K562 (cell line): Measurements from ENCODE around the gene RNF43. TPM values are rescaled to one million over a fixed set of nuclear protein-coding genes. Genes with fewer than 3 reads are reported as not detected.

ENCODE experiments used
- CHD1 ChIP-seq: fragments of 200-600 bp; sonication (generic); IDR thresholded peaks from one replicate; pipeline ENCODE4 v1.6.1; 2012; ENCODE audit warnings: mild to moderate bottlenecking, moderate library complexity, low read length, inconsistent platforms
- E2F6 ChIP-seq, 2 experiments: IDR thresholded peaks; 2 replicates each; pipeline ENCODE4 v1.6.1; 2011; ENCODE audit warnings: borderline replicate concordance in 1 of 2, control low read depth in 1 of 2, low read depth in 1 of 2, low read length in 1 of 2, mild to moderate bottlenecking in 1 of 2, mixed read lengths in 1 of 2, moderate library complexity in 1 of 2; ENCODE audit not compliant: insufficient read depth in 1 of 2, insufficient read length in 1 of 2, poor library complexity in 1 of 2, severe bottlenecking in 1 of 2; ENCODE audit errors: extremely low read depth in 1 of 2
- ESRRA ChIP-seq: fragments of 450-650 bp; IDR thresholded peaks from 2 replicates; pipeline ENCODE4 v1.6.1; 2014; ENCODE audit warnings: low read depth, mild to moderate bottlenecking, moderate library complexity, borderline replicate concordance
- FIP1L1 ChIP-seq: fragments of 200-400 bp; formaldehyde crosslinking; IDR thresholded peaks from 2 replicates; pipeline ENCODE4 v1.6.1; 2018; ENCODE audit warnings: mild to moderate bottlenecking, low read depth, low read length; ENCODE audit not compliant: poor library complexity, severe bottlenecking
- HCFC1 ChIP-seq: IDR thresholded peaks from 2 replicates; pipeline ENCODE4 v1.6.1; 2012; ENCODE audit warnings: low read depth, low read length, improper control_type of control experiment
- HNRNPH1 ChIP-seq: fragments of 200-400 bp; formaldehyde crosslinking; optimal IDR thresholded peaks from 2 replicates; pipeline ENCODE3; 2017; ENCODE audit warnings: low read depth, mild to moderate bottlenecking, low read length, moderate library complexity
- L3MBTL2 ChIP-seq: fragments of 450-650 bp; IDR thresholded peaks from 2 replicates; pipeline ENCODE4 v1.6.1; 2016; ENCODE audit warnings: mild to moderate bottlenecking, moderate library complexity
- MEF2D ChIP-seq: conservative IDR thresholded peaks from 2 replicates; pipeline ENCODE4 v1.6.1; 2016; ENCODE audit warnings: low read depth, missing genetic modification characterization, missing compliant biosample characterization
- MLLT1 ChIP-seq, 2 experiments: fragments of 450-650 bp; IDR thresholded peaks; 2 replicates each; pipeline ENCODE4 v1.6.1; 2016
- MYC ChIP-seq, 2 experiments: fragments of 250-450 bp in 1 of 2; sonication (Bioruptor Pico) in 1 of 2; IDR thresholded peaks; 2 replicates each; pipeline versions ENCODE4 v1.5.1 to v1.6.1; 2012 to 2021; ENCODE audit warnings: low read depth in 2 of 2, borderline replicate concordance in 1 of 2, improper control_type of control experiment in 1 of 2, low read length in 1 of 2, mild to moderate bottlenecking in 1 of 2, moderate library complexity in 1 of 2
- NFXL1 ChIP-seq: fragments of 450-650 bp; formaldehyde crosslinking; IDR thresholded peaks from 2 replicates; pipeline ENCODE4 v1.4.0; 2021; ENCODE audit warnings: mild to moderate bottlenecking
- NONO ChIP-seq, 2 experiments: fragments of 200-400 bp in 1 of 2; fragments of 450-650 bp in 1 of 2; formaldehyde crosslinking in 1 of 2; IDR thresholded peaks; 2 replicates each; pipeline ENCODE4 v1.6.1; 2017; ENCODE audit warnings: low read depth in 2 of 2, mild to moderate bottlenecking in 2 of 2, moderate library complexity in 2 of 2, low read length in 1 of 2
- NR4A1 ChIP-seq, 2 experiments: fragments of 250-450 bp in 1 of 2; fragments of 450-650 bp in 1 of 2; sonication (Bioruptor Pico) in 1 of 2; IDR thresholded peaks; 2 replicates each; pipeline versions ENCODE4 v1.4.0 to v1.6.1; 2016 to 2020; ENCODE audit warnings: mild to moderate bottlenecking in 2 of 2, missing compliant biosample characterization in 1 of 2, missing genetic modification characterization in 1 of 2, moderate library complexity in 1 of 2
- SAP30 ChIP-seq: fragments of 200-600 bp; sonication (generic); IDR thresholded peaks from 2 replicates; pipeline ENCODE4 v1.6.1; 2012; ENCODE audit warnings: borderline replicate concordance, low read depth, mild to moderate bottlenecking, moderate library complexity, low read length, control low read depth, inconsistent platforms; ENCODE audit not compliant: insufficient read depth, poor library complexity, severe bottlenecking
- SMAD3 ChIP-seq: fragments of 450-650 bp; formaldehyde crosslinking; conservative IDR thresholded peaks from 2 replicates; pipeline ENCODE4 v1.4.0; 2020; ENCODE audit warnings: mild to moderate bottlenecking
- SMARCA5 ChIP-seq: fragments of 450-650 bp; IDR thresholded peaks from 2 replicates; pipeline ENCODE4 v1.6.1; 2016
- SRSF7 ChIP-seq: fragments of 200-400 bp; formaldehyde crosslinking; optimal IDR thresholded peaks from 2 replicates; pipeline ENCODE3; 2017; ENCODE audit warnings: mild to moderate bottlenecking, low read depth, low read length
- TAL1 ChIP-seq: fragments of 450-650 bp; IDR thresholded peaks from 2 replicates; pipeline ENCODE4 v1.6.1; 2016; ENCODE audit warnings: mild to moderate bottlenecking
- TEAD4 ChIP-seq, 2 experiments: sonication (generic) in 1 of 2; formaldehyde crosslinking in 1 of 2; IDR thresholded peaks; 2 replicates each; pipeline versions ENCODE4 v1.6.1 to v1.8.0; 2012 to 2022; ENCODE audit warnings: borderline replicate concordance in 1 of 2, inconsistent platforms in 1 of 2, low read length in 1 of 2, mild to moderate bottlenecking in 1 of 2, missing genetic modification reagents in 1 of 2
- XRCC5 ChIP-seq: fragments of 200-400 bp; formaldehyde crosslinking; IDR thresholded peaks from 2 replicates; pipeline ENCODE4 v1.6.1; 2017; ENCODE audit warnings: low read depth, mild to moderate bottlenecking, low read length
- ZNF124 ChIP-seq: sonication (generic); formaldehyde crosslinking; IDR thresholded peaks from 2 replicates; pipeline ENCODE4 v1.8.1; 2022; ENCODE audit warnings: missing genetic modification reagents
- ZNF551 ChIP-seq: fragments of 250-450 bp; sonication (Bioruptor Pico); IDR thresholded peaks from 2 replicates; pipeline ENCODE4 v1.5.0; 2021; ENCODE audit warnings: mild to moderate bottlenecking, moderate library complexity
- ZNF589 ChIP-seq: fragments of 200-800 bp; sonication (Bioruptor generic); IDR thresholded peaks from 2 replicates; pipeline ENCODE4 v1.6.1; 2016; ENCODE audit warnings: low read depth, missing genetic modification characterization, missing compliant biosample characterization
- polyA plus RNA-seq, 8 experiments: library from polyadenylated mRNA; depleted of rRNA in 4 of 8; stranded (reverse) in 5 of 8; unstranded in 3 of 8; fragments of >200 nt; fragmentation: Nextera tagmentation in 2 of 8; fragmentation: Illumina TruSeq in 1 of 8; extraction: Ambion mirVana in 2 of 8; extraction: Trizol in 1 of 8; gene quantifications; 2 replicates each; pipeline versions ENCODE4 v1.2.1 to v1.2.3, GENCODE V29; 2011 to 2014; ENCODE audit warnings: inconsistent platforms in 1 of 8, missing spikeins in 1 of 8
- total RNA-seq, 7 experiments: library from RNA; depleted of rRNA in 6 of 7; stranded (reverse); fragments of >200 nt in 6 of 7; fragmentation: Illumina TruSeq in 2 of 7; extraction: Trizol in 2 of 7; gene quantifications; 2 replicates each; pipeline versions ENCODE4 v1.2.1 to v1.2.3, GENCODE V29; 2011 to 2021; ENCODE audit warnings: low replicate concordance in 1 of 7
- TF ChIP-seq, protein P1 (sequence below): conservative IDR thresholded peaks from 2 replicates; pipeline ENCODE4 v1.6.1; 2011; ENCODE audit warnings: low read depth, mild to moderate bottlenecking, low read length; ENCODE audit not compliant: control insufficient read depth

Gene RNF43
- total and polyA plus RNA-seq, 9 of the 15 experiments (the other 6 are each of a cell fraction or from before 2014, with no cell fraction given), result 0.29 to 2.7 (median 1.4) TPM

- TF ChIP-seq E2F6 (IDR thresholded peaks at IDR 0.05; ENCODE audit: borderline replicate concordance in 1 of 2, extremely low read depth in 1 of 2, insufficient read depth in 1 of 2, insufficient read length in 1 of 2, low read depth in 1 of 2, low read length in 1 of 2, poor library complexity in 1 of 2, severe bottlenecking in 1 of 2) (no peak), HCFC1 (no peak), ZNF589 (peak; percentile 21; the same call in 1 of the 2 replicates), SAP30 (no peak), ZNF124 (no peak), L3MBTL2 (peak; percentile 79), ZNF551 (CRISPR knock-in tag) (no peak), ESRRA (peak; percentile 45; the same call in 1 of the 2 replicates), NONO (IDR thresholded peaks at IDR 0.05; ENCODE audit: low read depth in 2 of 2, low read length in 1 of 2) (no peak), FIP1L1 (no peak), XRCC5 (no peak), CHD1 (no peak), NR4A1 (CRISPR knock-in tag; IDR thresholded peaks at IDR 0.05) (no peak), NR4A1 (tag; IDR thresholded peaks at IDR 0.05) (no peak), NFXL1 (CRISPR knock-in tag) (no peak), SRSF7 (no peak), SMAD3 (no peak), TEAD4 (IDR thresholded peaks at IDR 0.05; ENCODE audit: low read length) (peak; percentile 52; the same call in 1 of the 2 replicates), TEAD4 (CRISPR knock-in tag; IDR thresholded peaks at IDR 0.05; ENCODE audit: borderline replicate concordance) (no peak), MYC (IDR thresholded peaks at IDR 0.05; ENCODE audit: low read depth, low read length) (peak; percentile 85), MYC (CRISPR knock-in tag; IDR thresholded peaks at IDR 0.05; ENCODE audit: borderline replicate concordance, low read depth) (no peak), TAL1 (no peak), MEF2D (tag) (no peak), SMARCA5 (0 out of 2 replicates have a peak, but pooled peaks have one; percentile 17), HNRNPH1 (no peak), MLLT1 (IDR thresholded peaks at IDR 0.05) (no peak)
- TF ChIP-seq, protein P1, sequence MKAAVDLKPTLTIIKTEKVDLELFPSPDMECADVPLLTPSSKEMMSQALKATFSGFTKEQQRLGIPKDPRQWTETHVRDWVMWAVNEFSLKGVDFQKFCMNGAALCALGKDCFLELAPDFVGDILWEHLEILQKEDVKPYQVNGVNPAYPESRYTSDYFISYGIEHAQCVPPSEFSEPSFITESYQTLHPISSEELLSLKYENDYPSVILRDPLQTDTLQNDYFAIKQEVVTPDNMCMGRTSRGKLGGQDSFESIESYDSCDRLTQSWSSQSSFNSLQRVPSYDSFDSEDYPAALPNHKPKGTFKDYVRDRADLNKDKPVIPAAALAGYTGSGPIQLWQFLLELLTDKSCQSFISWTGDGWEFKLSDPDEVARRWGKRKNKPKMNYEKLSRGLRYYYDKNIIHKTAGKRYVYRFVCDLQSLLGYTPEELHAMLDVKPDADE, result no peak
Measured at GRCh38 chr17:58412961-58413586, 4.3 kb downstream of the RNF43 start (continued).
